PFSK-1 (cell line): ENCODE measurements around the gene ALDH16A1.

ENCODE experiments used
- FOXP2 ChIP-seq: optimal IDR thresholded peaks from 2 replicates; pipeline ENCODE3; 2011; ENCODE audit warnings: borderline replicate concordance, control low read depth, inconsistent platforms; ENCODE audit not compliant: insufficient read depth; ENCODE audit errors: extremely low read length, extremely low read depth
- POLR2AphosphoS5 ChIP-seq: IDR thresholded peaks from 2 replicates; pipeline ENCODE4 v1.6.1; 2012; ENCODE audit warnings: low read depth, mild to moderate bottlenecking, control low read depth, low read length, moderate library complexity
- SIN3A ChIP-seq: IDR thresholded peaks from 2 replicates; pipeline ENCODE4 v1.6.1; 2012; ENCODE audit warnings: mild to moderate bottlenecking, low read length, moderate library complexity, borderline replicate concordance; ENCODE audit not compliant: insufficient read depth
- TAF1 ChIP-seq: IDR thresholded peaks from 2 replicates; pipeline ENCODE4 v1.6.1; 2012; ENCODE audit warnings: low read length, control low read depth, borderline replicate concordance; ENCODE audit not compliant: insufficient read depth
- TF ChIP-seq, protein P1 (sequence below), 2 experiments: IDR thresholded peaks; 2 replicates each; pipeline versions ENCODE4 v1.6.1 to v1.8.0; 2011 to 2012; ENCODE audit warnings: low read depth in 2 of 2, low read length in 2 of 2, control low read depth in 1 of 2, inconsistent platforms in 1 of 2, mild to moderate bottlenecking in 1 of 2, moderate library complexity in 1 of 2; ENCODE audit not compliant: insufficient read depth in 1 of 2

ALDH16A1 gene

DNA sequence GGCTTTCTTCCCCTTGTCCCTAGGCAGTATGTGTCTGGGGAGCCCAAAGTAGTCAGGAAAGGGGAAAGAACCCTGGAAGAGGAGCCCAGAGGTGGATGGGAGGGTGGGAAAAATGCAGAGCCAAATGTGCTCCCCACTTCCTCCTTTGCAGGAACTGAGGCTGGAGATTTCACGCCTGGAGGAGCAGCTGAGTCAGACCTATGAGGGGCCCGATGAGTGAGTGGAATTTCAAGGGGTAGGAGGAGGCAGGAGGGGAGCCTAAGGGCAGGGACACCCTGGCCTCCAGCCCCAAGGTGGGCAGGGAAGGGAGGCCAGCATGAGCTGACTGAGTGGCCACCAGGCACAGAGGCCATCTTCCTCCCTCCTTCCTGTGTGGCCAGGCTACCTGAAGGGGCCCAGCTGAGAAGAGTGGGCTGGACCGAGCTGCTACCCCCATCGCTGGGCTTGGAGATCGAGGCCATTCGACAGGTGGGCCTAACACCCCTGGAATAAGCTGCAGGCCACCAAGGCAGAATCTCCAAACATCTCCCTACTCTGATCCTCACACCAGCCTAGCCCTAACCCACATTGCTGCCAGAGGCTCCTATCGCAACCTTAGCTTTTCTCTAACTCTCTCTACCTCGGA lies 44.1 kb upstream of the ALDH16A1 start:
- TF ChIP-seq, protein P1, sequence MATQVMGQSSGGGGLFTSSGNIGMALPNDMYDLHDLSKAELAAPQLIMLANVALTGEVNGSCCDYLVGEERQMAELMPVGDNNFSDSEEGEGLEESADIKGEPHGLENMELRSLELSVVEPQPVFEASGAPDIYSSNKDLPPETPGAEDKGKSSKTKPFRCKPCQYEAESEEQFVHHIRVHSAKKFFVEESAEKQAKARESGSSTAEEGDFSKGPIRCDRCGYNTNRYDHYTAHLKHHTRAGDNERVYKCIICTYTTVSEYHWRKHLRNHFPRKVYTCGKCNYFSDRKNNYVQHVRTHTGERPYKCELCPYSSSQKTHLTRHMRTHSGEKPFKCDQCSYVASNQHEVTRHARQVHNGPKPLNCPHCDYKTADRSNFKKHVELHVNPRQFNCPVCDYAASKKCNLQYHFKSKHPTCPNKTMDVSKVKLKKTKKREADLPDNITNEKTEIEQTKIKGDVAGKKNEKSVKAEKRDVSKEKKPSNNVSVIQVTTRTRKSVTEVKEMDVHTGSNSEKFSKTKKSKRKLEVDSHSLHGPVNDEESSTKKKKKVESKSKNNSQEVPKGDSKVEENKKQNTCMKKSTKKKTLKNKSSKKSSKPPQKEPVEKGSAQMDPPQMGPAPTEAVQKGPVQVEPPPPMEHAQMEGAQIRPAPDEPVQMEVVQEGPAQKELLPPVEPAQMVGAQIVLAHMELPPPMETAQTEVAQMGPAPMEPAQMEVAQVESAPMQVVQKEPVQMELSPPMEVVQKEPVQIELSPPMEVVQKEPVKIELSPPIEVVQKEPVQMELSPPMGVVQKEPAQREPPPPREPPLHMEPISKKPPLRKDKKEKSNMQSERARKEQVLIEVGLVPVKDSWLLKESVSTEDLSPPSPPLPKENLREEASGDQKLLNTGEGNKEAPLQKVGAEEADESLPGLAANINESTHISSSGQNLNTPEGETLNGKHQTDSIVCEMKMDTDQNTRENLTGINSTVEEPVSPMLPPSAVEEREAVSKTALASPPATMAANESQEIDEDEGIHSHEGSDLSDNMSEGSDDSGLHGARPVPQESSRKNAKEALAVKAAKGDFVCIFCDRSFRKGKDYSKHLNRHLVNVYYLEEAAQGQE (IDR thresholded peaks at IDR 0.05; ENCODE audit: insufficient read depth in 1 of 2, low read depth in 2 of 2, low read length in 2 of 2): no peak
- TF ChIP-seq POLR2AphosphoS5 (no peak), SIN3A (no peak), FOXP2 (no peak), TAF1 (no peak)

DNA sequence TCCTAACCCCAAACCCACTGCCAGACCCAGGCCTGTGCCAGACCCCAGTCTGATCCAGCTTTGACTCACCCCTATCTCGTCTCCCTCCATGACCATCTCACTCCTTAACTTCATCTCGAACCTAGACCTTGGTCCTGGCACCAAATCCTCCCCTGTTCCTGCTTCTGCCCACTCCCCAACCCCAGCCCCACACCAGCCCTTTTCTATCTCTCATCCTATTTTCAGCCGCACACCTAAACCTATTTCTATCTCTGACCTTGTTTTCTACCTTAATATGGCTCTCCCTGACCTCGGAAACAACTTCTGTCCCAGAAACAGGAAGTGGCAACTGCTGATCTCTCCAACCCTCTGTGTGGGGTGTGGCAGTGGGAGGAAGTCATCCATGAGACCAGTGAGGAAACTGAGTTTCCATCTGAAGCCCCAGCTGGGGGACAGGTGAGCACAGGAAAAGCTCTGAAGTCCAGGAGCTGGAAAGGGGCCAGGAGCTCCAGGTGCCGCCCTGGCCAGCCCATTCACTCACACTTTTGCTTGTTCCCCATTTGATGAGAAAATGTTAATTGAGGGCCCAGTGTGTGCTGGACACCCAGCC lies 43.5 kb upstream of the ALDH16A1 start:
- TF ChIP-seq TAF1: no peak
- no peak for TF ChIP-seq POLR2AphosphoS5
- TF ChIP-seq SIN3A: no peak
- no peak for TF ChIP-seq FOXP2
- TF ChIP-seq, protein P1 (IDR thresholded peaks at IDR 0.05; ENCODE audit: insufficient read depth in 1 of 2, low read depth in 2 of 2, low read length in 2 of 2): no peak

DNA sequence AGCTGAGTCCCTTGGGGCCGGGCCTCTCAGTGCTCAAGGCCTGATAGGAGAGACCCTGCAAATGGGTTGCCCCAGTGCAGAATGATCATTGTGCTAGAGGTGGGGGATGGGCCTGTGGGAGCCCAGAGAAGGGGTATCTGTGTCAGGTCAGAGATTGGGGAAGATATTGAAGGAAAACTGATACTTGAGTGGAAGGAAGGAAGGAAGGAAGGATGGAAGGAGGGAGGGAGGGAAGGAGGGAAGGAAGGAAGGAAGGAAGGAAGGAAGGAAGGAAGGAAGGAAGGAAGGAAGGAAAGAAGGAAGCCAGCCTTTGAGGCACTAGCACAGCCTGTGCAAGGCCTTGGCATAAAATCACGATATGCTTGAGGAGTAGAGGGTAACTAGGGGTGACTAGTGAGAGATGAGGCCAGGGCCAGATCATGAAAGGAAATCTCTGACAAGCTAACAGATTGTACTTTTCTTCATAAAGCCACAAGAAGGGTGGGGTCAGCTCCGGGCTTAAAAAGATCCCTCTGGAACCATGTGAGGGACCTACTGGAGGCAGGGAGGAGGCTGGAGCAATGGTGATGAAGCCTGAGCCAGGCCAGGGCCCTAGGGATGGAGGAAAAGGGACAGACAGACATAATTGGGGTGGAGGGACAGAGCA lies 41.2 kb upstream of the ALDH16A1 start:
- no peak for TF ChIP-seq POLR2AphosphoS5
- no peak for TF ChIP-seq FOXP2
- TF ChIP-seq TAF1: no peak
- no peak for TF ChIP-seq SIN3A
- TF ChIP-seq, protein P1 (IDR thresholded peaks at IDR 0.05; ENCODE audit: insufficient read depth in 1 of 2, low read depth in 2 of 2, low read length in 2 of 2): no peak

DNA sequence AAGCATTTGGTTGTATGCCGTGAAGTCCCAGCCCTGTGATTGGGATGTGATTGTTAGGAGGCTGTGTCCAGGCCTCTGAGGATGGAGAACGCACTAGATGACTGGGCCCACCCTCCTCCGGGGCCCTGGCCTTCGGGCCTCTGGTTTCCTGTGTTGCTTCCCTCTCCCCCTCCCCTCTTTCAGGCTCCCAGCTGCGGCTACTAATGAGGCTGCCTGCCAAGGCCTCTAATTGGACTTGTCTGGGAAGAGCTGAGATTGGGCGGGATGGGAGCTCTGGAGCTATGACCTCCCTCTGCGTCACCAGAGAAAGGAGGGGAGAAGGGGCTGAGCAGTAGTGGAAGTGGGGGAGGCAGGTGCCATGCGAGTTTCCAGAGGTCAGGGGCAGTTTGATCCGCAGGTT lies 39.7 kb upstream of the ALDH16A1 start:
- TF ChIP-seq POLR2AphosphoS5 (no peak), SIN3A (no peak), FOXP2 (no peak), TAF1 (no peak)
- TF ChIP-seq, protein P1 (IDR thresholded peaks at IDR 0.05; ENCODE audit: insufficient read depth in 1 of 2, low read depth in 2 of 2, low read length in 2 of 2): no peak
